ENCODE data around the gene IFITM5. TPM values are rescaled to one million over a fixed set of nuclear protein-coding genes. Genes with fewer than 3 reads are reported as not detected.

The IFITM5 gene
- total RNA-seq, 1 donor from 2014 or later, result not detected

GRCh38 chr11:249062-249461 lies 50.3 kb downstream of the IFITM5 start:
- H3K27ac Mint-ChIP-seq (ENCODE audit: unreplicated experiment), result peak overlapping the region; percentile 34

More at GRCh38 chr11:249062-249461, 50.3 kb downstream of the IFITM5 start:
- Mint-ChIP-seq H3K4me1 (ENCODE audit: low read depth, unreplicated experiment) (peaks cover 27% of the 10 kb centered on the region), H3K4me3 (ENCODE audit: unreplicated experiment) (no peak overlapping the region), H3K9me3 (ENCODE audit: unreplicated experiment) (peaks cover 7% of the 10 kb centered on the region), H3K36me3 (ENCODE audit: unreplicated experiment) (peaks cover 4% of the 10 kb centered on the region), H3K27me3 (ENCODE audit: unreplicated experiment) (peaks cover 3% of the 10 kb centered on the region)
- TF ChIP-seq CTCF (IDR thresholded peaks at IDR 0.05; ENCODE audit: partially characterized antibody, unreplicated experiment), result no peak
- no peak for DNase-seq

Other genes starting within 250 kb of the IFITM5 start
- not detected for gene SCGB1C1, start 106.4 kb downstream of the IFITM5 start, total RNA-seq (ENCODE audit: unreplicated experiment)
- gene BET1L, start 92.1 kb downstream of the IFITM5 start, total RNA-seq (ENCODE audit: unreplicated experiment), result 45.5 TPM
- gene RIC8A, start 91.8 kb downstream of the IFITM5 start, total RNA-seq (ENCODE audit: unreplicated experiment), result 95.5 TPM
- gene SIRT3, start 63.2 kb downstream of the IFITM5 start, total RNA-seq (ENCODE audit: unreplicated experiment), result 23.6 TPM
- 136 TPM for gene PSMD13, start 62.5 kb downstream of the IFITM5 start, total RNA-seq (ENCODE audit: unreplicated experiment)
- not detected for gene NLRP6, start 21.1 kb downstream of the IFITM5 start, total RNA-seq (ENCODE audit: unreplicated experiment)
- 14.4 TPM for gene PGGHG, start 10.4 kb downstream of the IFITM5 start, total RNA-seq (ENCODE audit: unreplicated experiment)
- gene IFITM2, start 8.3 kb upstream of the IFITM5 start, total RNA-seq (ENCODE audit: unreplicated experiment), result 2.5 TPM
- 2.6 TPM for gene IFITM1, start 14.5 kb upstream of the IFITM5 start, total RNA-seq (ENCODE audit: unreplicated experiment)
- 0.93 TPM for gene IFITM3, start 21.3 kb upstream of the IFITM5 start, total RNA-seq (ENCODE audit: unreplicated experiment)
- gene B4GALNT4, start 70.0 kb upstream of the IFITM5 start, total RNA-seq (ENCODE audit: unreplicated experiment), result 418 TPM
- not detected for gene PKP3, start 94.7 kb upstream of the IFITM5 start, total RNA-seq (ENCODE audit: unreplicated experiment)
- gene SIGIRR, start 115.5 kb upstream of the IFITM5 start, total RNA-seq (ENCODE audit: unreplicated experiment), result 26.5 TPM
- 1.8 TPM for gene ANO9, start 142.5 kb upstream of the IFITM5 start, total RNA-seq (ENCODE audit: unreplicated experiment)
- 123 TPM for gene PTDSS2, start 150.8 kb upstream of the IFITM5 start, total RNA-seq (ENCODE audit: unreplicated experiment)
- gene RNH1, start 207.7 kb upstream of the IFITM5 start, total RNA-seq (ENCODE audit: unreplicated experiment), result 85.9 TPM
- 140 TPM for gene HRAS, start 236.1 kb upstream of the IFITM5 start, total RNA-seq (ENCODE audit: unreplicated experiment)
- gene LRRC56, start 238.0 kb upstream of the IFITM5 start, total RNA-seq (ENCODE audit: unreplicated experiment), result 2.6 TPM